Muscle of leg (tissue), 11 donors: ENCODE results near the gene RASGEF1B. TPM values are rescaled to one million over a fixed set of nuclear protein-coding genes. Genes with fewer than 3 reads are reported as not detected.
"Not testable (repeated sequence)": the region's sequence is repeated elsewhere in the genome, so short reads cannot be mapped to it uniquely, and the experiment has no call there.

Experiments used
- DNase-seq: peaks from one replicate; pipeline ENCODE4 v3.0.0; 2013
- H3K27ac ChIP-seq: one replicate; pipeline ENCODE4 v1.5.1; 2013; ENCODE audit warnings: mild to moderate bottlenecking, low read length, control low read depth
- H3K27me3 ChIP-seq: one replicate; pipeline ENCODE4 v1.6.1; 2013; ENCODE audit warnings: low read length; ENCODE audit not compliant: control insufficient read depth, insufficient read depth
- H3K36me3 ChIP-seq: one replicate; pipeline ENCODE4 v1.6.1; 2013; ENCODE audit warnings: low read length; ENCODE audit not compliant: control insufficient read depth, insufficient read depth
- H3K4me1 ChIP-seq: one replicate; pipeline ENCODE4 v1.6.1; 2013; ENCODE audit warnings: low read length; ENCODE audit not compliant: control insufficient read depth, insufficient read depth
- H3K4me3 ChIP-seq: one replicate; pipeline ENCODE4 v1.5.1; 2013; ENCODE audit warnings: low read length, control low read depth
- H3K9me3 ChIP-seq: replicated peaks from 2 replicates; pipeline ENCODE4 v1.6.1; 2013; ENCODE audit warnings: low read depth, low read length; ENCODE audit not compliant: control insufficient read depth
- WGBS: methylation state at CpG from one replicate; pipeline ENCODE4 v1.1.5; 2013; ENCODE audit warnings: missing lambda C conversion rate; ENCODE audit not compliant: insufficient coverage; 5-methylcytosine and 5-hydroxymethylcytosine counted together
- polyA plus RNA-seq, 8 donors: library from polyadenylated mRNA; unstranded; fragments of 120-200 nt; gene quantifications; one replicate each; pipeline versions ENCODE4 v1.2.1 to v1.2.3, GENCODE V29; 2013; ENCODE audit warnings: inconsistent platforms in 1 of 8, low replicate concordance in 1 of 8; ENCODE audit not compliant: insufficient read length in 8 of 8, insufficient read depth in 1 of 8
- total RNA-seq: library from RNA; stranded (reverse); fragments of 120-200 nt; gene quantifications from one replicate; pipeline ENCODE4 v1.2.4, GENCODE V29; 2013

The RASGEF1B gene
- total and polyA plus RNA-seq, 9 donors, result 2.8 to 6.0 (median 3.5) TPM

DNA sequence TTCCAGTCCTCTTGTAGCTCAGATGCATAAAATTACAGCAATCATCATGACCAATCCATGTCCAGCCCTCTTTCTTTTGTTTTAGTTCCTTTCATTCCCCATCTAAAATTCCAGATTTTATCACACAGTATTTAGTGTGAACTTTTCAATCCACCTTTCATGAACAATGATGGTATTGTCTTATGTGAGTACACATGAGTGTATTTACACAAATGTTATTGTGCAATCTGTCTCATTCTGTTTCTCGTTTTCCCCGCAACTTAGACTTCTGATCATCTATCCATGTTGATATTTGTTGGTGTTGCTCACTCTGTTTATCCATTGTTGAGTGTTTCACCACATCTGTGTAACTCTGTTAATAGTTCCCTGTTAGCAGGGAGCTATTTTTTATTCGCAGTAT is 9.4 kb upstream of the RASGEF1B start:
- Histone ChIP-seq H3K27ac (no peak overlapping the region), H3K36me3 (no peaks in the 10 kb centered on the region), H3K27me3 (no peaks in the 10 kb centered on the region), H3K9me3 (no peaks in the 10 kb centered on the region), H3K4me1 (no peaks in the 10 kb centered on the region), H3K4me3 (no peak overlapping the region)
- no CpG with 5 or more reads among the region's 3 CpGs for WGBS
- DNase-seq, result no peak

DNA sequence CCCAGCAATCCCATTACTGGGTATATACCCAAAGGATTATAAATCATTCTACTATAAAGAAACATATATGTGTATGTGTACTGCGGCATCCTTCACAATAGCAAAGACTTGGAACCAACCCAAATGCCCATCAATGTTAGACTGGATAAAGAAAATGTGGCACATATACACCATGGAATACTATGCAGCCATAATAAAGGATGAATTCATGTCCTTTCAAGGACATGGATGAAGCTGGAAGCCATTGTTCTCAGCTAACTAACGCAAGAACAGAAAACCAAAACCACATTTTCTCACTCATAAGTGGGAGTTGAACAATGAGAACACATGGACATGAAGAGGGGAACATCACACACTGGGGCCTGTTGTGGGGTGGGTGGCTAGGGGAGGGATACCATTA is 7.9 kb upstream of the RASGEF1B start:
- not testable (repeated sequence) for H3K27ac ChIP-seq, H3K4me3 ChIP-seq, DNase-seq, H3K36me3 ChIP-seq, H3K9me3 ChIP-seq, H3K27me3 ChIP-seq, H3K4me1 ChIP-seq
- no CpG with 5 or more reads among the region's 2 CpGs for WGBS

DNA sequence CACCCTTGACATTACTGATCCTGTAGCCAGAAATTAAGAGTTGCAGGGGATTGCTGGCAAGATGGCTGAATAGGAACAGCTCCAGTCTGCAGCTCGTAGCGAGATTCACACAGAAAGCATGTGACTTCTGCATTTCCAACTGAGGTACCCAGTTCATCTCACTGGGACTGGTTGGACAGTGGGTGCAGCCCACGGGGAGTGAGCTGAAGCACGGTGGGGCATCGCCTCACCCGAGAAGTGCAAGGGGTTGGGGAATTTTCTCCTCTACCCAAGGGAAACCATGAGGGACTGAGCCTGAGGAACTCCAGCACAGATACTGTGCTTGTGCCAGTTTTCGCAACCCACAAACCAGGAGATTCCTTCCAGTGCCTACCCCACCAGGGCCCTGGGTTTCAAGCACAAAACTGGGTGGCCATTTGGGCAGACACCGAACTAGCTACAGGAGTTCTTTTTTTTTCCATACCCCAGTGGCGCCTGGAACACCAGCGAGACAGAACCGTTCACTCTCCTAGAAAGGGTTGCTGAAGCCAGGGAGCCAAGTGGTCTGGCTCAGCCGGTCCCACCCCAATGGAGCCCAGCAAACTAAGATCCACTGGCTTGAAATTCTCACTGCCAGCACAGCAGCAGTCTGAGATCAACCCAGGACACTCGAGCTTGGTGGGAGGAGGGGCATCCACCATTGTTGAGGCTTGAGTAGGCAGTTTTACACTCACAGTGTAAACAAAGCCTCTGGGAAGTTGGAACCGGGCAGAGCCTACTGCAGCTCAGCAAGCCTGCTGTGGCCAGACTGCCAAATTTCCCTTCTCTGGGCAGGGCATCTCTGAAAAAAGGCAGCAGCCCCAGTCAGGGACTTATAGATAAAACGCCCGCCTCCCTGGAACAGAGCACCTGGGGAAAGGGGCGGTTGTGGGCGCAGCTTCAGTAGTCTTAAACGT is 1.9 kb upstream of the RASGEF1B start:
- not testable (repeated sequence) for H3K27me3 ChIP-seq, H3K27ac ChIP-seq, H3K4me3 ChIP-seq, DNase-seq, H3K36me3 ChIP-seq, H3K9me3 ChIP-seq
- H3K4me1 ChIP-seq, result peaks cover 15% of the 10 kb centered on the region
- WGBS, result 86% methylated on average over 18 of the region's 19 CpGs

DNA sequence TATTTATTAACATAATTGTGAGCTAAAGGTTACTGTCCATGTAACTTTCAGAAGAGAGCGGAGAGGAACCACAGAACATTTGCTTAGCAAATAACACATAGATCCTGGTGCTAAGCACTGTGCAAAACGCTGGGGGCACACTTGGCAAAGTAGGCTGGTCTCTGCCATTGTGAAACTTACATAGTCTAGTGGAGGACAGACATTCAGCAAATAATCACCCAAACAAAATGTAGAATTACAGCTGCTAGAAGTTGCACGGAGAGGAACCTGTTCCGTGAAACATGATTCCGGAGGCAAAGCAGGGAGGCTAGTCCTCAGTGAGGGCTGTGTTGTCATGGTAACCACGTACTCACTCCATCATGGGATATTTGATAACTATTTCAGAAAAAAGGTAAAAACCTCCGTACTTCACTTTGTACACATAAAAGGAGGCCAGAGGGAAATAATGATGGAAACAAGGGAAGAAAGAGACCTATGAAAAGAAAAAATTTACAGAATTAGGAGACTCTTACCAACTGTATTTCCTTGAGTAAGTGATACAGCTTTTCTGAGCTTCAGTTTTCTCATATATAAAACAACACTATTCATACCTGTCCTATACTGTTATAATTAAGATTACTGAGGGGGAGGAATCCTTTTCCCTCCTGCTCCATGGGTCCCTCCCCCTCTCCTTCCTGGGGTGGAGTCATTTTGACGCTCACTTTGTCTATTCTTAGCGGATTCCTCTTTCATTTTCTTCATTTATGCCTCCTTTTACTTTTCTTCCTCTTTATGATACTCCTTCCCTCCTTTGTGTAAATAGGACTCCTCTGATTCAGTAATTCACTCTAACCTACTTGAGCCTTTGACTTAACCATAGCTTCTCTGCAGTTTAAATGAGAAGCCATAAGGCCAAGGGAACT is 825 bp upstream of the RASGEF1B start:
- Histone ChIP-seq H3K27me3 (peaks cover 7% of the 10 kb centered on the region), H3K4me1 (peaks cover 15% of the 10 kb centered on the region), H3K27ac (peak overlapping the region; percentile 83), H3K4me3 (peak overlapping the region; percentile 81), H3K9me3 (no peaks in the 10 kb centered on the region), H3K36me3 (no peaks in the 10 kb centered on the region)
- 17% methylated on average over 1 of the region's 9 CpGs for WGBS
- peak; percentile 71 for DNase-seq

DNA sequence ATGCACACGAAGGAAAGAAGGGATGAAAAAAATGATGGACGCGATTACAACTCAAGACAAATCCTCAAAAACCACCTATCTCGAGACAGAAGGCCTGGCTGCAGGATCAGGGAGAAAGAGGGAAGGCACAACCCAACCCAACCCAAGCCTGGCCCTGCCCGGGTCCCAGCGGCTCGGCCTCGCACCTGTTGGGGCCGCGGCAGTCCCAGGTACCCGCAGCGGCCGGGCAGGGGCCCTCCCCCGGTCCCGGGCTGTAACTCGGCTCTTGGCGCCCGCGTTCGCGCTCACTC is 464 bp downstream of the RASGEF1B start:
- 0% methylated on average over 17 of the region's 21 CpGs for WGBS
- peak overlapping the region; percentile 81 for H3K4me3 ChIP-seq
- peaks cover 15% of the 10 kb centered on the region for H3K4me1 ChIP-seq
- no peaks in the 10 kb centered on the region for H3K9me3 ChIP-seq
- no peaks in the 10 kb centered on the region for H3K36me3 ChIP-seq
- no peak for DNase-seq
- peak overlapping the region; percentile 91 for H3K27ac ChIP-seq
- H3K27me3 ChIP-seq, result peaks cover 7% of the 10 kb centered on the region

DNA sequence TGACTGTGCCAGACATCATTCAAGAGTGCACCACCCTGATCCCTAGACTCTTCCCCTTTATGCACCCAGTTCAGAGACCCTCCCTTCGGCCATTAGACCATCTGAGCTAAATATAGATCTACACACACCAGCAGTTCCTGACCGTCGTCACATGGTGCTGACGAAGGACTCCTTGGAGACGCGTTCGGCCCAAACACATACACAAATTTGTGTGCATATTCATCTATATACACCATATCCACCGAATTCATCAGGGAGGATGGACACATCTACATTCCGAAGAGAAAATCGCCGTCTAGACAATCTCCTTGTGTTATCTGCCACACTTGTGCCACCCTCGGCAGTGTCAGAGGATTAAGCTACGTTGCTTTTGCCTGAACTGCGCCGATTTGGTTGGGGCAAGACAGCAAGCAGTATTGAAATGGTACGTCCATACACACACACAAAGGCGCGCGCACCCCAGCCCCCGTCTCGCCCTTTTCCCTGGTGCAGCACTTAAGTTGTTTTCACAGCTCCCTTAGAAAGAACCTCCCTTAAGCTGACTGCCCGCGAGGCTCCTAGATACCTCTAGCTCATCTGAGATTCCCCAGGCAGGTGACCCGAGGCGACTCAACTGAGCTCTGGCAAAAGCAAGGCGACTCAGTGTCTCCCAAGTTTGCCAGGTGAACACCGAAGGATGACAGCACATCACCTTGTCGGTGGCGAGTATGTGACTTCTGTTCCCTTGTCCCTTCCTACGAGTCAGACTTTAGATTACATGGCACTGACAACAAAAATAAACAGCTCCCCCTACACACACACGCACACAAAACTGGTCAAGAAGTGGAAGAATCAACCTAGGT is 1.0 kb downstream of the RASGEF1B start:
- H3K36me3 ChIP-seq, result no peaks in the 10 kb centered on the region
- peak; percentile 89 for DNase-seq
- peaks cover 7% of the 10 kb centered on the region for H3K27me3 ChIP-seq
- H3K4me1 ChIP-seq, result peaks cover 15% of the 10 kb centered on the region
- H3K4me3 ChIP-seq, result peak overlapping the region; percentile 81
- peak overlapping the region; percentile 91 for H3K27ac ChIP-seq
- under 1% methylated on average over 26 of the region's 31 CpGs for WGBS
- H3K9me3 ChIP-seq, result no peaks in the 10 kb centered on the region

DNA sequence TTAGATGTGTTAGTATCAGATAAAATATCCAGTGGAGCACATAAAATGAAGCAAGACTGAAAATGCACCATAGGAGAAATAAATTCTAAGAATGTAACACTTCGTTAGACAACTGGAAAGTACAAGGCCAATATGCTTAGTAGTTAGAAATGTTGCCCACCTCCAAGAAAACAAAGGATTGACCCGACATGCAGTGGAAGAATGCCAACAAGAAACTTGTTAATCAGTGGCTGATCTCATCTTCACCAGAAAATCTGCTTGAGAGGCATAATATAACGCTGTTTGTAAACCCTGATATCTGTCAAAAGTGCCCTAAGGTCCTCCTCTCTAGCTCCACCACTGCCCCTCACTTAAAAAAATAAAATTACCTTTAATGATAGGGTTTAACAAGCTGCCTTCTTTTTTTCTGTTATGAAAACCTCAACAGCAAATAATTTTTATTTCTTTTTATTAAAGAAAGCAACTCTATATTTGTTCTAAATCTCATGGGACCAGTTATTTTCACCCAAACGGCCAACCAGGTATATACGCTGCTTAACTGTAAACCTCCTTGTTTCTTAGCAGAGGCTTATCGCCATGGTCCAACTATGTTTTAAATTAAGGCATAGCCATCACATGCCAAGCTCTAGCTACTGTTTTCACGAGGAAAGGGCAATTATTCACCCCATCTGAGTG is 1.8 kb downstream of the RASGEF1B start:
- H3K27ac ChIP-seq, result peak overlapping the region; percentile 78
- H3K4me3 ChIP-seq, result peak overlapping the region; percentile 81
- no peaks in the 10 kb centered on the region for H3K36me3 ChIP-seq
- H3K27me3 ChIP-seq, result peaks cover 7% of the 10 kb centered on the region
- peaks cover 15% of the 10 kb centered on the region for H3K4me1 ChIP-seq
- DNase-seq, result no peak
- no peaks in the 10 kb centered on the region for H3K9me3 ChIP-seq
- WGBS, result 23% methylated on average over 4 of the region's 7 CpGs

DNA sequence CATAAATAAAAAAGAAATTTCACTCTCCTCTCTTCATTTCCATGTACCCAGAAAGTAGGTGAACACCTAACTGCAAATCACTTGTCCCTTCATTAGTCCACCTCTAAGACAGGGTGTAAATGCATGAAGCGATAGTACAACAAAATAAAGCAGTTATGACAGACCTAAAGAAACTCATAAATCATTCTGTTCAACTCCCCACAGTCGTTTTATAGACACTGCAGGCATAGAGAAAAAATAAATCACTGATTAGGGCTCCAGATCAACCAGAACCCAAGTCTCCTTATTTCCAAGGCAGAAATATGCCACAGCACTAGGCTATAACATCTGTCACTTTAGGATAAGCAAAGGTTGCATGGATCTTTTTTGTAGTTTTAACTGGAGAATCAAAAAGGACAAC is 3.0 kb downstream of the RASGEF1B start:
- Histone ChIP-seq H3K36me3 (no peaks in the 10 kb centered on the region), H3K4me1 (peaks cover 15% of the 10 kb centered on the region), H3K27ac (no peak overlapping the region), H3K4me3 (no peak overlapping the region), H3K9me3 (no peaks in the 10 kb centered on the region), H3K27me3 (peaks cover 4% of the 10 kb centered on the region)
- DNase-seq, result no peak
- no CpG with 5 or more reads among the region's 2 CpGs for WGBS

DNA sequence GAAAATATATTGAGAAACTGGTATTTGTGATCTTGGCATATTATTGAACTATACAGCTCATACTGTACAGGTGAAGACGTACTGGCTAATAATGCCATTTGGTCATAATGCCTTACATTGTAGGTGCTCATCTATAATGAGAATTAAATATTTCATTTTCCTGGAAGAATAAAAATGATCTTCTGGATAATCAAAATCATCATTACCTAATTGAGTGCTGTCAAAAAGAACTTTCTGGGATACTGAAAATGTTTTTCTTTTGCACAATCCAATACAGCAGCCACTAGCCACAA is 4.1 kb downstream of the RASGEF1B start:
- H3K27me3 ChIP-seq, result peaks cover 4% of the 10 kb centered on the region
- H3K4me3 ChIP-seq, result no peak overlapping the region
- no peak overlapping the region for H3K27ac ChIP-seq
- no peaks in the 10 kb centered on the region for H3K36me3 ChIP-seq
- H3K4me1 ChIP-seq, result peaks cover 15% of the 10 kb centered on the region
- DNase-seq, result no peak
- no CpG with 5 or more reads among the region's 1 CpG for WGBS
- H3K9me3 ChIP-seq, result no peaks in the 10 kb centered on the region
